SK-N-SH treated with all-trans-retinoic acid at 6 μM for 48 hours (cell line): ENCODE results near the gene SLC38A3.

Experiments used
- ATAC-seq: fragments of 200-7000 bp; cut with Tn5 transposase; 3 replicates; pipeline ENCODE4 v1.9.1; 2020; ENCODE audit warnings: mild to moderate bottlenecking, moderate library complexity
- ARNTL ChIP-seq: fragments of 450-650 bp; formaldehyde crosslinking; IDR thresholded peaks from 2 replicates; pipeline ENCODE4 v1.5.0; 2020; ENCODE audit warnings: low read depth, mild to moderate bottlenecking, moderate library complexity, borderline replicate concordance
- CSDC2 ChIP-seq: fragments of 250-450 bp; sonication (Bioruptor Pico); IDR thresholded peaks from 2 replicates; pipeline ENCODE4 v1.5.0; 2020; ENCODE audit warnings: mild to moderate bottlenecking, moderate library complexity
- ESRRG ChIP-seq: fragments of 250-450 bp; sonication (Bioruptor Pico); IDR thresholded peaks from 2 replicates; pipeline ENCODE4 v1.6.1; 2021; ENCODE audit warnings: mild to moderate bottlenecking
- GLIS3 ChIP-seq: fragments of 250-450 bp; sonication (Bioruptor Pico); IDR thresholded peaks from 2 replicates; pipeline ENCODE4 v1.5.0; 2020; ENCODE audit warnings: mild to moderate bottlenecking, moderate library complexity
- ISL1 ChIP-seq: fragments of 250-450 bp; sonication (Bioruptor Pico); IDR thresholded peaks from 2 replicates; pipeline ENCODE4 v2.1.2; 2022; ENCODE audit warnings: mild to moderate bottlenecking, moderate library complexity
- OSR1 ChIP-seq: fragments of 250-450 bp; sonication (Bioruptor Pico); IDR thresholded peaks from 2 replicates; pipeline ENCODE4 v1.8.0; 2022; ENCODE audit warnings: moderate library complexity, mild to moderate bottlenecking, inconsistent platforms
- PPARA ChIP-seq: fragments of 250-450 bp; sonication (Bioruptor Pico); IDR thresholded peaks from 2 replicates; pipeline ENCODE4 v1.5.0; 2020; ENCODE audit warnings: mild to moderate bottlenecking, borderline replicate concordance
- RARB ChIP-seq: fragments of 250-450 bp; sonication (Bioruptor Pico); IDR thresholded peaks from 2 replicates; pipeline ENCODE4 v1.8.0; 2021; ENCODE audit warnings: mild to moderate bottlenecking, moderate library complexity
- SNAI2 ChIP-seq: fragments of 250-450 bp; sonication (Bioruptor Pico); IDR thresholded peaks from 2 replicates; pipeline ENCODE4 v1.5.0; 2020; ENCODE audit warnings: mild to moderate bottlenecking, moderate library complexity
- TCF4 ChIP-seq: fragments of 250-450 bp; sonication (Bioruptor Pico); IDR thresholded peaks from 2 replicates; pipeline ENCODE4 v1.8.0; 2021; ENCODE audit warnings: mild to moderate bottlenecking, moderate library complexity, borderline replicate concordance
- TOX ChIP-seq: fragments of 250-450 bp; sonication (Bioruptor Pico); IDR thresholded peaks from 2 replicates; pipeline ENCODE4 v1.8.0; 2021; ENCODE audit warnings: mild to moderate bottlenecking, moderate library complexity, borderline replicate concordance
- ZC3H10 ChIP-seq: fragments of 250-450 bp; sonication (Bioruptor Pico); IDR thresholded peaks from 2 replicates; pipeline ENCODE4 v1.5.1; 2021; ENCODE audit warnings: mild to moderate bottlenecking, moderate library complexity
- ZFP3 ChIP-seq: fragments of 250-450 bp; sonication (Bioruptor Pico); IDR thresholded peaks from 2 replicates; pipeline ENCODE4 v1.5.0; 2020; ENCODE audit warnings: mild to moderate bottlenecking, moderate library complexity
- ZFP30 ChIP-seq: fragments of 450-650 bp; formaldehyde crosslinking; IDR thresholded peaks from 2 replicates; pipeline ENCODE4 v1.5.0; 2022; ENCODE audit warnings: mild to moderate bottlenecking, moderate library complexity
- ZNF565 ChIP-seq: fragments of 450-650 bp; formaldehyde crosslinking; conservative IDR thresholded peaks from 2 replicates; pipeline ENCODE4 v1.5.0; 2020; ENCODE audit warnings: low read depth, mild to moderate bottlenecking, moderate library complexity
- ZNF70 ChIP-seq: fragments of 450-650 bp; formaldehyde crosslinking; IDR thresholded peaks from 2 replicates; pipeline ENCODE4 v1.5.0; 2020; ENCODE audit warnings: mild to moderate bottlenecking, moderate library complexity
- TF ChIP-seq, protein P1 (sequence below): fragments of 250-450 bp; sonication (Bioruptor Pico); IDR thresholded peaks from 2 replicates; pipeline ENCODE4 v1.8.0; 2020; ENCODE audit warnings: mild to moderate bottlenecking, moderate library complexity, borderline replicate concordance
- TF ChIP-seq, protein P2 (sequence below): fragments of 250-450 bp; sonication (Bioruptor Pico); IDR thresholded peaks from 2 replicates; pipeline ENCODE4 v1.5.1; 2020; ENCODE audit warnings: low read depth, mild to moderate bottlenecking, moderate library complexity
- TF ChIP-seq, protein P3 (sequence below): fragments of 250-450 bp; sonication (Bioruptor Pico); IDR thresholded peaks from 2 replicates; pipeline ENCODE4 v1.5.1; 2021; ENCODE audit warnings: mild to moderate bottlenecking, moderate library complexity
- TF ChIP-seq, protein P4 (sequence below): fragments of 250-450 bp; sonication (Bioruptor Pico); IDR thresholded peaks from 2 replicates; pipeline ENCODE4 v1.5.0; 2020; ENCODE audit warnings: mild to moderate bottlenecking, moderate library complexity

Gene SLC38A3

DNA sequence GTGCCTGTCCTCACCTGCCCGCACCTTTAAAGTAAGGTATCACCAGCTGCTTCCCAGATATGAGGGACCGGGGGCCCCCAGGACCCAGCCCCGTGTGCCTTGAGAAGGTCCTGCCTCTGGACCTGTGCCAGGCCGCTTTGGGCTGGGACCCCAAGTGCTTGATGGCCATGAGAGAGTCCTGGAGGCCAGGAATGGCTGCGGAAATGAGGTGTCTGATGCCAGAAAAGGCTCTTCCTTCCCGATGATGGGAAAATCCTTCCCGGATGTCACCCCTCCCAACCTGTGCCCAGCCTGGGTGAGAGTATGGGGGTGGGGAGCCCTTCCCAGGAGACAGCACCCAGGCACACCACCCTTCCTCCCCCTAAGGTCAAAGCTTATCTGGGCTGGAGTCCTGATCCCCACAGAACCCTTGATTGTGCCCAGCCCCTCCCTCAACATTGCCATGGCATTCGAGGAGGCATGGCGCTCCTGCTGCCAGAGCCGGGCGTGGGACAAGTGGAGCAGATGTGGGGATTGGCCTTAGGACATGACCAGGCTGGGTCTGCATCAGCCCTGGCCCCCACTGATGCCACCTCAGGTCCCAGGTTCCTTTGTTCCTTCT lies 35.7 kb upstream of the SLC38A3 start:
- ATAC-seq = no peak
- TF ChIP-seq RARB (CRISPR knock-in tag) (no peak), ZFP30 (CRISPR knock-in tag) (no peak), CSDC2 (CRISPR knock-in tag) (no peak), ZC3H10 (CRISPR knock-in tag) (no peak), ESRRG (CRISPR knock-in tag) (no peak), TCF4 (CRISPR knock-in tag) (no peak), ARNTL (no peak), ISL1 (no peak), PPARA (CRISPR knock-in tag) (no peak), OSR1 (CRISPR knock-in tag) (no peak), ZNF565 (CRISPR knock-in tag) (no peak), ZFP3 (CRISPR knock-in tag) (no peak), SNAI2 (CRISPR knock-in tag) (no peak), ZNF70 (CRISPR knock-in tag) (no peak), GLIS3 (CRISPR knock-in tag) (no peak)
- TF ChIP-seq, protein P1, sequence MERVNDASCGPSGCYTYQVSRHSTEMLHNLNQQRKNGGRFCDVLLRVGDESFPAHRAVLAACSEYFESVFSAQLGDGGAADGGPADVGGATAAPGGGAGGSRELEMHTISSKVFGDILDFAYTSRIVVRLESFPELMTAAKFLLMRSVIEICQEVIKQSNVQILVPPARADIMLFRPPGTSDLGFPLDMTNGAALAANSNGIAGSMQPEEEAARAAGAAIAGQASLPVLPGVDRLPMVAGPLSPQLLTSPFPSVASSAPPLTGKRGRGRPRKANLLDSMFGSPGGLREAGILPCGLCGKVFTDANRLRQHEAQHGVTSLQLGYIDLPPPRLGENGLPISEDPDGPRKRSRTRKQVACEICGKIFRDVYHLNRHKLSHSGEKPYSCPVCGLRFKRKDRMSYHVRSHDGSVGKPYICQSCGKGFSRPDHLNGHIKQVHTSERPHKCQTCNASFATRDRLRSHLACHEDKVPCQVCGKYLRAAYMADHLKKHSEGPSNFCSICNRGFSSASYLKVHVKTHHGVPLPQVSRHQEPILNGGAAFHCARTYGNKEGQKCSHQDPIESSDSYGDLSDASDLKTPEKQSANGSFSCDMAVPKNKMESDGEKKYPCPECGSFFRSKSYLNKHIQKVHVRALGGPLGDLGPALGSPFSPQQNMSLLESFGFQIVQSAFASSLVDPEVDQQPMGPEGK (CRISPR knock-in tag) = no peak
- TF ChIP-seq, protein P2, sequence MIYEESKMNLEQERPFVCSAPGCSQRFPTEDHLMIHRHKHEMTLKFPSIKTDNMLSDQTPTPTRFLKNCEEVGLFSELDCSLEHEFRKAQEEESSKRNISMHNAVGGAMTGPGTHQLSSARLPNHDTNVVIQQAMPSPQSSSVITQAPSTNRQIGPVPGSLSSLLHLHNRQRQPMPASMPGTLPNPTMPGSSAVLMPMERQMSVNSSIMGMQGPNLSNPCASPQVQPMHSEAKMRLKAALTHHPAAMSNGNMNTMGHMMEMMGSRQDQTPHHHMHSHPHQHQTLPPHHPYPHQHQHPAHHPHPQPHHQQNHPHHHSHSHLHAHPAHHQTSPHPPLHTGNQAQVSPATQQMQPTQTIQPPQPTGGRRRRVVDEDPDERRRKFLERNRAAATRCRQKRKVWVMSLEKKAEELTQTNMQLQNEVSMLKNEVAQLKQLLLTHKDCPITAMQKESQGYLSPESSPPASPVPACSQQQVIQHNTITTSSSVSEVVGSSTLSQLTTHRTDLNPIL (CRISPR knock-in tag) = no peak
- TF ChIP-seq, protein P3, sequence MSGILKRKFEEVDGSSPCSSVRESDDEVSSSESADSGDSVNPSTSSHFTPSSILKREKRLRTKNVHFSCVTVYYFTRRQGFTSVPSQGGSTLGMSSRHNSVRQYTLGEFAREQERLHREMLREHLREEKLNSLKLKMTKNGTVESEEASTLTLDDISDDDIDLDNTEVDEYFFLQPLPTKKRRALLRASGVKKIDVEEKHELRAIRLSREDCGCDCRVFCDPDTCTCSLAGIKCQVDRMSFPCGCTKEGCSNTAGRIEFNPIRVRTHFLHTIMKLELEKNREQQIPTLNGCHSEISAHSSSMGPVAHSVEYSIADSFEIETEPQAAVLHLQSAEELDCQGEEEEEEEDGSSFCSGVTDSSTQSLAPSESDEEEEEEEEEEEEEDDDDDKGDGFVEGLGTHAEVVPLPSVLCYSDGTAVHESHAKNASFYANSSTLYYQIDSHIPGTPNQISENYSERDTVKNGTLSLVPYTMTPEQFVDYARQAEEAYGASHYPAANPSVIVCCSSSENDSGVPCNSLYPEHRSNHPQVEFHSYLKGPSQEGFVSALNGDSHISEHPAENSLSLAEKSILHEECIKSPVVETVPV (CRISPR knock-in tag) = no peak
- TF ChIP-seq, protein P4, sequence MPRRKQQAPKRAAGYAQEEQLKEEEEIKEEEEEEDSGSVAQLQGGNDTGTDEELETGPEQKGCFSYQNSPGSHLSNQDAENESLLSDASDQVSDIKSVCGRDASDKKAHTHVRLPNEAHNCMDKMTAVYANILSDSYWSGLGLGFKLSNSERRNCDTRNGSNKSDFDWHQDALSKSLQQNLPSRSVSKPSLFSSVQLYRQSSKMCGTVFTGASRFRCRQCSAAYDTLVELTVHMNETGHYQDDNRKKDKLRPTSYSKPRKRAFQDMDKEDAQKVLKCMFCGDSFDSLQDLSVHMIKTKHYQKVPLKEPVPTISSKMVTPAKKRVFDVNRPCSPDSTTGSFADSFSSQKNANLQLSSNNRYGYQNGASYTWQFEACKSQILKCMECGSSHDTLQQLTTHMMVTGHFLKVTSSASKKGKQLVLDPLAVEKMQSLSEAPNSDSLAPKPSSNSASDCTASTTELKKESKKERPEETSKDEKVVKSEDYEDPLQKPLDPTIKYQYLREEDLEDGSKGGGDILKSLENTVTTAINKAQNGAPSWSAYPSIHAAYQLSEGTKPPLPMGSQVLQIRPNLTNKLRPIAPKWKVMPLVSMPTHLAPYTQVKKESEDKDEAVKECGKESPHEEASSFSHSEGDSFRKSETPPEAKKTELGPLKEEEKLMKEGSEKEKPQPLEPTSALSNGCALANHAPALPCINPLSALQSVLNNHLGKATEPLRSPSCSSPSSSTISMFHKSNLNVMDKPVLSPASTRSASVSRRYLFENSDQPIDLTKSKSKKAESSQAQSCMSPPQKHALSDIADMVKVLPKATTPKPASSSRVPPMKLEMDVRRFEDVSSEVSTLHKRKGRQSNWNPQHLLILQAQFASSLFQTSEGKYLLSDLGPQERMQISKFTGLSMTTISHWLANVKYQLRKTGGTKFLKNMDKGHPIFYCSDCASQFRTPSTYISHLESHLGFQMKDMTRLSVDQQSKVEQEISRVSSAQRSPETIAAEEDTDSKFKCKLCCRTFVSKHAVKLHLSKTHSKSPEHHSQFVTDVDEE (CRISPR knock-in tag) = no peak

DNA sequence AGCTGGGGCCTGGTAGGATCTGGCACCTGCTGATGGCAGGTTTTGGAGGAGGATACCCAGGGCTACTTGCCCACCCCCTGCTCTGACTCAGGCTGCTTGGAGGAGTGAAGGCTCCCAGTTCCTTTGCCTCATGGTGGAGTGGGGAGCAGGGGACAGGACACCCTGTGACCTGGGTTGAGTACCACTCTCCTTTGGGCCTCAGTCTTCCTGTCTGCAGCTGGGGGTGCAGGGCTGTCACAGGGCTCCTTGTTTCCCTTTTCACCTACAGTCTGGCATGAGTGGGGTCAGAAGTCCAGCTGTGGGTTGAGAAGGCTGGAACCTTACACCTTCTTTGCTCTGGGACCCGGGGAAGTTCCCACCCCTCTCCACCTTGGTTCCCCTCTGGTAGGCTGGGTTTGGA lies 35.2 kb upstream of the SLC38A3 start:
- no peak for ATAC-seq
- TF ChIP-seq TCF4 (CRISPR knock-in tag) = no peak
- TF ChIP-seq GLIS3 (CRISPR knock-in tag) = no peak
- TF ChIP-seq RARB (CRISPR knock-in tag) = no peak
- TF ChIP-seq ZFP30 (CRISPR knock-in tag) = no peak
- TF ChIP-seq, protein P2 (CRISPR knock-in tag) = no peak
- TF ChIP-seq SNAI2 (CRISPR knock-in tag) = no peak
- no peak for TF ChIP-seq ARNTL
- TF ChIP-seq, protein P3 (CRISPR knock-in tag) = no peak
- no peak for TF ChIP-seq TOX (CRISPR knock-in tag)
- TF ChIP-seq ZFP3 (CRISPR knock-in tag) = no peak
